ENCODE data around the gene RFTN1.

RFTN1 gene

DNA sequence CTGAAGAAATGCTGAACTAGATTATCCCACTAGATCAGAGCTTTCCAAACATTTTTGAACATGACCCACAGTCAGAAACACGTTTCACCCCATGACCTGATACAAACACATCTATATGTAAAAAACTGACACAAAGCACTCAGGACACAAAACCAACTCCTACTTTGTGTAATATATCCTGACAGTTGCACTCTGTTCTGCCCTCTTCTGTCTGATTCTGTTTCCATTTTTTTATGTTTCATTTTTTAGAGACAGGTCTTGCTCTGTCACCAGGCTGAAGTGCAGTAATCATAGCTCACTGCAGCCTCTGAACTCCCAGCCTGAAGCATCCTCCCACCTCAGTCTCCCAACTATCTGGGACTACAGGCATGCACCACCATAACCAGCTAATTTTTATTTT lies 15.8 kb upstream of the RFTN1 start:
- DNase-seq (ENCODE audit: low read depth), result no peak

DNA sequence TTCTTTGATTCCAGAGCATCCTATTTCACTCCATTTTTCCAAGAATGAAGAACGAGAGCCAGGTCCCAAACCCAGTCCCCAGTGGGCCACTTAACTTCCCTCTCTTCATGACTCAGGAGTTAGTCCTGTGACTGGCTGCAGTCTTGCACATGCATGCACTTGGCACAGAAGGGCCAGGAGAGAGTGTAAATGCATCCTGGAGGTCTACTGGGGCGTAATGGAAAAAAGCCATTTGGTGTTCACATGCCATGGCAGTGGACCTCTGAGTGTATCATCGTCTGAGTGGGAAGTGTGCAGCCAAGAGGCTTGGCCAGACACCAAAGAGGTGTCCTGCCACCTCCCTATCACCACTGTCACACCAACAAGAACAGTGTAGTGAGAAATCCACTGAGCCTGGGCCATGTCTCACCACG lies 15.1 kb upstream of the RFTN1 start:
- DNase-seq (ENCODE audit: low read depth), result no peak

DNA sequence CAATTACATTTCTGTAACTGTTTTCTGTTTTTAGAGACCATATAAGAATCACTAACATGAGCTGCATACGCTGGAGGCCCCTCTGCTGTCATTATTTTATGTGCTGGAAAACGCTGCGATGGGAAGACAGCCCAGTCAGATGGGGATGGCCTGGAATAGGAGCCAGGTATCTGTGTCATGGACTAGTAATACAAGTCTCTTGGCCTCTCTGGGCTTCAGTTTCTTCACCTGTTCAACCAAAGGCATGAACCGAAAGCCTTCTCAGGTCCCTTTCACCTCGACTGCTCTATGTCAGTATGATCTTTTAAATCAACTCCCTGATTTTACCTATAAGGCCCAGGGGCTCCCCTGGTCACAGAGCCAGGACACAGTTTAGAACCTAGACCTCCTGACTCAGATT lies 14.6 kb upstream of the RFTN1 start:
- DNase-seq (ENCODE audit: low read depth), result no peak

DNA sequence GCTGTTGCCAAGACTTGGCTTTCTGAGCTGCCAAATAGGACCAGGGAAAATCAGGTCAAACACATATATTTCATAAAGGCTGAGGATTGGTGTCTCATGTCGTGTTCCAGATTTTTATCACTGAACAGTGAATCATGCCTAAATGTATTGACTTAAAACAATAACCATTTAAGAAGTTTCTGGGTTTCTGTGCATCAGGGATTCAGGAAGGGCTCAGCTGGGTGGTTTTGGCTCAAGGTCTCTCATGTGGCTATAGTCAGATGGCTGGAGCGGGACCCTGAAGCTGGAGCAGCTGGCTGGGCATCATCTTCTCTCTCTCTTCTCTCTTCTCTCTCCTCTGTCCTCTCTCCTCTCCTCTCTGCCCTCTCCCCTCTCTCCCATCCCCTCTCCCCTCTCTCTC lies 10.7 kb upstream of the RFTN1 start:
- DNase-seq (ENCODE audit: low read depth), result no peak

DNA sequence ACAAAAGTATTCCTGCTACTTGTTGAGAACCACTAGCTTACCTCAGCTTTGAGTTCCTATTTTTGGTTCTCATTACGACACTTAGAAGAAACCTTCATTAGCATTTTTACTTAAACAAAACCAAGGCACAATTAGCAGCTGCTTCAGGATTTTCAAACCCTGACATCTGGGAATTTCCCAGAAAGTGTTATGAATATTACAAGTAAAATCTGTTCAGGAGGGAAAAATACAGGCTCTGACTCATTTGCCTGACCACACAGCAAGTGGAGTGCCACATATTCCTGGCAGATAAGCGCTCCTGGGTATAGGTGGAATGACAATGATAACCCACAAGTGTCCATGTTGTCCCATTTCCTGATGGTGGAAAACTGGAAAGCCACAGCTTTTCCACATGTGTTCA lies 10.3 kb upstream of the RFTN1 start:
- no peak for DNase-seq (ENCODE audit: low read depth)

DNA sequence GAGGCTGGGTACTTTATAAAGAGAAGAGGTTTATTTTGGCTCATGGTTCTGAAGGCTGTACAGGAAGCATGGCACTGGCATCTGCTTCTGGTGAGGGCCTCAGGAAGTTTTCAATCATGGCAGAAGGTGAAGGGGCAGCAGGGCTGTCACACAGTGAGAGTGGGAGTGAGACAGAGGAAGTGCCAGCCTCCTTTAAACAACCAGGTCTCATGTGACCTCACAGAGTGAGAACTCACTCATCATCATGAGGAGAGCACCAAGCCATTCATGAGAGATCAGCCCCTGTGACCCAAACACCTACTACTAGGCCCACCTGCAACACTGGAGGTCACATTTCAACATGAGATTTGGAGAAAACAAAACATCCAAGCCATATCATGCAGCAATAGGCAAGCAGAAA lies 9.3 kb upstream of the RFTN1 start:
- DNase-seq (ENCODE audit: low read depth), result no peak

DNA sequence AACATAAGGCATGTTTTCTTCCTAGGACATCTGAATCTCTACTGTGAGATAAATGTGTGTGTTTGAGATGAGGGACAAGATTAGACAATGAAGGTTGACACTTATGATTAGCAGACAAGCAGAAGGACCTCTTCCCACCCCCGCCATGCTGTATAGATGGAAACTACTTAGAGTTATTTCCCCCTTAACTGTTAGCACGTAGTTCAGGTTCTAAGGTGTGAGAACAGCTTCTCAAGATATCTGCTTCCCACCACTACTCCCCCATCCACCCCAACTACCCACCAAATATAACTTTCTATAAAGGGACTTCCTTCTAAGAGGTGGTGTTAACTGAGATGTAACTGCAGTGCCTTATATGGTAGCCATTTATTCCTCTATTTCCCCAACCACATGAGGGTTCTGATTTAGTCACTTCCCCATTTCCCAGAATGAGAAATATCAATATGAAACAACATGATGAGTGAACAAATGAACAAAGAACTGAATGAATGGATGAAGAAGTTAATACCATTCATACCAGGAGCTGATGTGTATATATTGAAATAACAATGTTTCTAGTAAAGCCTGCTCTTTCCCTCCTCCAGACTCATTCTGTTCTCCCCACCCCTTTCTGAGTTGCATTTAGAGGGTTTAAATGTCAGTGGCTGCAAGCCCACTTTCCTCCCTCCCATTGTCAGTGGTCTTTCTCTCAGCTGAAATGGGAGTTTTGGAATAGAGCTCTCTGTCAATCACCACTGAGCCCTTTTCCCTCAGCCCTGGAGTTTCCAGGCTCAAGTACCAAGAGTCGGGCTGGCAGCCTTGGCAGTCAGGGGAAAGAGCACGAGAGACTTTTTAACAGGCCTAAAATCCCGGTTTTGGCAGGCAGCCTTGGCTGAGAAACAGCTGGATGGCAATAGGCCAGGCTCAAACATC lies 7.7 kb upstream of the RFTN1 start:
- DNase-seq (ENCODE audit: low read depth), result no peak

DNA sequence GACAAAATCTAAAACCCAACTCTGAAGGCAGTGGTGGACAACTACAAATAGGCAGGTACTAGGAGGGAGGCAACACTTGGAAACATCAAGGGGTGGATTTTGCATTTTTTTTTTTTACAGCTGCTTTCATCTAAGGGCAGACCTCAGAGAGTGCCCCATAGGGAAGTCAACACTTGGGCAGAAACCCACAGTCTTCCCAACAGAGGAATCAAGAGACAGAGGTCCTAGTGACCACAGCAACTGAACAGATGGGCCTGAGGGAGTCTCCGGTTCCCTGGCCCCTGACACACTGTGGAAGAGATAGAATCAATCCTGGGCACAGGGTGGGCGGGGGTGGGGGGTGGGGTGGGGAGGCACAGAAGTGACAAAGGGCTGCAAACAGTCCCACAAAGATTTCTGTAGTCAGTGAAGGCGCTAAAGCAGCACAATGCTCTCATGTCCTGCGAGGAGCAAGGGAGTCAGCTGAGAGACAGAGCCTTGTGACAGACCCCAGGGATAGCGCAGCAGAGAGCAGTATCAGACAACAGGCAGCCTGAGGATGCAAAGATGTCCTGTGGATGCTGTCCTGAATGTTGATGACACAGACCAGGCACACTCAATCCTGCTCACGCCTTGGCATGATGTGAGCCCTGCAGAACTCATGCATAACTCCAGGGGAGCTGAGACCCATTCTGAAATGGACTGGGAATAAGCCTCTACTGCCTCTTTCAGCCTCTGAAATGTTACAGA lies 6.9 kb upstream of the RFTN1 start:
- no peak for DNase-seq (ENCODE audit: low read depth)

DNA sequence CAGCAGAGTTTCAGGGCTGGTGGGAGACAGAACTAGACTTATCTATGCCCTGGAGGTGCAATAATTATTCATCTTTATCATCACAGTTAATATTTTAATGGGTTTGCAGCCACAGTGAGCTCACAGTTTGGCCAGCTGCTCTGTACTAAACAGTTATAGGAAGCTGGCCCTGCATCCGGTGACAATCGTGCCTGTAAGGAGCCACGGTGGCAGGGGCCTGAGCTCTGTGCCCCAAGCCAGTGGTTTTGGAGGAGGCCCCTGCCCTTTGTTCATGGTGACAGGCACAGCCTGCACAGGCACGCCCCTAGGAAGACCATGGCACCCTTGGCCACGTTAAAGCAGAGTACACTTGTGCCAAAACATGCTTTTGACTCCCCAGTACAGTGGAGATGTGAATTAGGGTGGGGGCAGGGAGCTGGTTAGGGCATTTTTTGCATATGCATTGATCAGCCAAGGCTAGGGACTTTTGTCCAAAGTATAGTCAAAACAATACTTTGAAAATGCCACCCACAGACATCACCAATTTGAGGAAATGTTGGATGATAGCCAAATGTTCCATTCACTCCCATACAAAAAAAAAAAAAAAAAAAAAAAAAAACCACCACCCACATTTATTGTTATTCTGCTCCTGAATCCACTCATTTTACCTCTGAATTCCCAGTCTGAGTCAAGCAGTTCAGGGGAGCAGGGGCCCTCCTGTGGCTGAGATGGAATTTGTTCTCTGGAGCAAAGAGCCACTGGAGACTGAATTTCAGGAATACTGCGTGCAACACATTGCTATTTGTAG lies 3.4 kb upstream of the RFTN1 start:
- no peak for DNase-seq (ENCODE audit: low read depth)

DNA sequence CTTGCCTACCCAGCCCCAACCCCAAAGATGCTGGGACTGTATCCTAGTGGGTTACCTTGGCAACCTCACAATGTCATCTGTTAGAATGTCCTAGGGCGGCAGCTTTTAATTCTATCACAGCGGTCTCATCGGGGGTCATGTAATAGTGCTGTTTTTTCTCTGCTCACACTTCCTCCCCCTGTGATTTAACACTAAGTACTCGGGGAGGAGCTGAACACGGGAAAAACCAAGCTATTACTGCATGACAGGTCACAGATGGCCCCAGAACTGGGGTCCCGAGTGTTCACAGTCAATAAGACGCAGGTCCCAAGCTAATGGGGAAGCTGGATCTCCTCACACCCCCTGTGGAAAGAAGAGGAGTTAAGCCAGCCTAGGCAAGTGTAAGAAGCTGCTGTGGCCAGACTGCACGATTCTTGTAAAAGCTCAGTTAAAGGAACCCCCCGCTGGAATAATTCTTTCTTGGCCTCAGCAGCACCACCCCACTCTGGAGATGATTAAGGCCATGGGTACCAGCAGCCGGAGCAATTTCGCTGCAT lies 2.5 kb upstream of the RFTN1 start:
- DNase-seq (ENCODE audit: low read depth), result no peak

DNA sequence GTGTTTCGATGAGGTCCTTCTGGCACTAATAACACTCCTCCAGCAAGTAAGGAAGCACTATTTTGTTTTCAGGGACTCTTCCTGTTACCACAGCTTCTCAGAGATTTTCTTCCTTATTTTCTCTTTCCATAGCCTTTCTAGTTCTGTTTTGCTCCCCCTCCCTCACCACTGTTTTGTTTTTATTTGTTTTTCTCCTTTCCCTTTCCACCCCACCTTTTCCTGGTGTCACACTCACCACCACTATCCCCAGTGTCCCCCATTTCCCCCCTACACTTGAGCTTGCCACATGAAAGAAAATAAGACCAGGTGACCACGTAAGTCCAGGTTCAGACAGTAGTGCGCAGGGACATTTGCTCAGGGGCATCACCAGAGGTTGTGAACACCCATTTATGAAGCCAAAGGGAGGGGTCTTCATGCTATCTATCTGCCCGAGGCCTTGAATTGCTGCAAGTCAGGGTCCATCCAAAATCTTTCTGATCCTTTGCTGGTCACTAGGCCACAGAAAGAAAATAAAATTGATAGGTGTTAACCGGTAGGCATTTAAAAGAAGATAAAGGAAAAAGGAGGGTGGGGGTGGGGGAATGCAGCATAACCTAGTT lies 1.4 kb upstream of the RFTN1 start:
- DNase-seq (ENCODE audit: low read depth), result no peak

DNA sequence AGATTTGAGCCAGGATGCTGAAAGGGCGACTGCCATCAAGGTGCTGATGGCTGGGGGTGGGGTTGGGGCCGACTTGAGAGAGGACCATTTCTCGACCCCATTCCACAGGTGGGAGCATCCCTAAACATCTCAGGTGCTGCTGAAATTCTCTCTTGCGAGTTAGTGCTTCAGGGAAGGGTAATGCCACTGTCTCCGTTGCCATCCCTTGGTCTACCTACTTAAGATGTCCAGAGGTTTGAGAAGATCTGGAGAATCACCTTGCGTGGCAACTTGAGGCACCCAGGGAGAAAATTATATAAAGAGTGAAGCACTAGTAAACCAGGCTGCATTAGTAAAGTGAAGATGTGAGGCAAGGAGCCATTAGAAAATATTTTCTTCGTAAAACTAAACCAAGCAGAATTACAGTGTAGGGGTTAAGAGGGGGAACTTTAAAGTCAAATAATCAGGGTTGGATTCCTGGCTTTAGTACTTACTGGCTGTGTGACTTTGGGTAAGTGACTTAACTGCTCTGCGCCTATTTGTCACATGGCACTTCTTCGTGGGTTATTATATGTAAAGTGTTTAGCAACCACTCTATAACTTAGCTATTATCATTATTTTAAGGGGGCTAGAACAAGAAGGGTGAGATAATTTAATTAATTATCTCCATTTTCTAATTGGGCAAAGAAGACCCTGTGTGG lies 662 bp upstream of the RFTN1 start:
- DNase-seq (ENCODE audit: low read depth), result no peak

DNA sequence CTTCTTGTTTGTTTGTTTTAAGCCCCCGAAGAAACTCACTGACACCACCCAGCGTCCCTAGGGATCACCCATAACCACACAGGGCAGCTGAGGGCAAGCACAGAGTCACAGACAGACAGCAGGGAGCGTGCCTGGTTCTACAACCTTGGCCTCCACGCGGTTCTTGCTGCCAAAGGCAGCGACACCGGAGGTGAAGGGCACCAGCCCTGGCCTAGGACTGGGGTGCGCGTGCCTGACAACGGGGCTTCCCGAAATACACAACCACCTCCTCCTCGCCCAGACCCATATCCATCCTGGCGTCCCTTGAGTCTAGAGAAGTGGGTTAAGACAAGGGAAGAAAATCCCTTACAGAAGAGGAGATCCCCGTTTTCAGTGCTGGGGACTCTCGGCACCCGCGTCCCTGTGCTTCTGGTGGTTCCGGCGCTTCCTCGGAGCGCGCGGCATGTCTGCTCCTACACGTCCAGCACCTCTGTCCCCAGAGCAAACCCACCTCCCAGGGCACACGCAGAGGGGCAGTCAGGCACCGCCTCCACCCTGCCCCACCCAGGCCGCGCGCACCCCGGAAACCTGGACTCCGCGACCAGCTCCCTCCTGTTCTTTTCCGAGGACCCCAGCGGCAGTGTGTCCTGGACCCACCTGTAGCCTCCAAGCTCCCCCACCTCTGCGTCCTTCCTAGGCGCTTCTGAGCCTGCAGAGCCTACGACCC lies 911 bp downstream of the RFTN1 start:
- peak; percentile 31 for DNase-seq (ENCODE audit: low read depth)

DNA sequence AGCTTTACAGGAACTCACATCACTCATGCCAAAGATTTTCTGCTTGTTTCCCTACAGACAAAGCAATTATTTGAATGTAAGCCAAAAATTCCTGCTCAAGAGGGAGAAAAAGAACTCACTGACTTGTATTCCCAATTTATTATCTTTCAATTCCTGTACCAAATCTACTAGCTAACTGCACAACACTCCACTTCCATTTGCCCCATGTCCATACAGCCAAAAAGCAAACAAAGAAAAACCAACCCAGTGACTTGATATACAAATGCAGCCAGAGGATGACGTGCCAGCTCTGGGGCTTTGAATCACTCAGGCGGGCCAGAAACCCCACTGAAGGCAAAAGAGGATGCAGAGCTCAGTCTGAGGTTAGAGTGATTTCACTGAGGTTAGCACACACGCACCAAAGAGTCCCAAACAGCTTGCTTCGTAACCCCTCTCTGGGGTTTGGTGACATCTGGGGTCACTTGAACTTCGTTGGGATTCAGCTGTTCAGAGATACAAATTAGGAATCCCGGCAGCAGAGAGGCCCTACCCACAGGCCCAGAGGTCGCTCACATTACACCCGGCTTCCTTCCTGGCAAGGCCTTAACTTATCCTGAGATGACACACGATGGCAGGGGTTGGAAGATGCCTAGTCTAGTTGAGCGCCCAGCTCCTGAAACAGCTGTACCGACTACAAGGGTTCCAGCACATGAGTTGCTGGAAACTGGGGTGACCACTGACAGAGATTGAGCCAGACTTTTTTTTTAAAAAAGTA lies 1.6 kb downstream of the RFTN1 start:
- peak; percentile 70 for DNase-seq (ENCODE audit: low read depth)

DNA sequence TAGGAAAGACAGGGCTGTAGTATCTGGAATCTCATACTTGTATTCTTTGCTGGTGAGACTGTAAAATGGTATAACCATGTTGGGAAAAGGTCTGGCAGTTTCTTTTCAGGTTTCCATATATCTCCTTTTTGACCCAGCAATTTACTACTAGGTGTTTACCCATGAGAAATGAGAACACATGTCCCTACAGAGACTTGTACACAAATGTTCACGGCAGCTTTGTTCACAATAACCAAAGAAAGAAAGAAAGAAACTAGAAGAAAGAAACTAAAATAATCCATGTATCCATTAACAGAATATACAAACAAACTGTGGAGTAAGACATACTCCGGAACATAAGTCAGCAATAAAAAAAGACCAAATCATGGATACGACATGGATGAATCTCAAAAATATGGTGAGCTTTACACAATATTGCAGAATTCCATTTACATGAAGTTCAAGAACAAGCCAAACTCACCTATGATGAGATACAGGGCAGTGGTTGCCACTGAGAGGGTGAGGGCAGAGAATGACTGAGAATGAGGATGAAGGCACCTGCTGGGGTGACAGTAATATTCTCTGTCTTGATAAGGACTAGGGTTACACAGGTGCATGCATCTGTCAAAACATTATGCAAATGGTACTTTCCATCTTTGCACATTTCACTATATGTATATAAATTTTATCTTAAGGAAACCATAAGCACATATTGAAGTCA lies 2.7 kb downstream of the RFTN1 start:
- no peak for DNase-seq (ENCODE audit: low read depth)

DNA sequence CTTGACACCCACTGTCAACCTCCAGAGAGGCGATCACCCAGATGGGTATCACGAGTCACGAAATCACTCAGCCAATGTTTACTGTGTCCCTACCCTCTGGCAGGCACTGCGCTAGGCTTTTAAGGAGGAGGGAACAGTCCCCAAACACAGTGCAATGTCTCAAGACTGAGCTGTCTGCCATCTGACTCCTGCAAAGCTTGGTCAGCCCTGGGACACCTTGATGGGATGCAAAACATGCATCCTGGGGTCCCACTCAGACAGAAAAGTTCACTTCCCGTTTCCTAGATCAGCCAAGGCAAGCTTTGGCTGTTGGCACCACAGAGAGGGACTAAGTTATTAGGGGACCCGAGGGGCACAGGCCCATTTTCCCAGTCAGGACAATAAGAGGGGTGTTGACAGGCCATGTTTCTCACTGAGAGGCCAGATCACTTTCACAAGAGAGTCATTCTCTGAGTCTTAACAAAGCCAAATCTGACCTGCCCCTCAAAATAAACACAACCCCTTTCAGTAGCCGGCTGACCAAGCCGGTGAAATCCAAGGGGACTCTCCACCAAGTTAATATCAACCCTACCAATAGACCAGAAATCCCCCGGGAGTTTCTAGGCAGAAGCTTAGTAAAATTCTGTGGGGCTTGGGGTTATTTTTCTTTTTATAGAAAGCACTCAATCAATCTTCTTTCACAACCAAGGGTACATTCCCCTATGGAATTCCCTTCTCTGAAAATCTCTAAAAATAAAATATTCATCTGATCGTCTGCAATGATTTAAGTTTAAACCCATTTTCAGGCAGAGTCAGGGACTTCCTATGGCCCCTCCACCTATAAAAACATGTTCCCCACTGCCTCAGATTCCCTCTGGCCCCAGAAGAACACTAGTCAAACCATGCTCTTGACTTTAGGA lies 3.5 kb downstream of the RFTN1 start:
- no peak for DNase-seq (ENCODE audit: low read depth)

DNA sequence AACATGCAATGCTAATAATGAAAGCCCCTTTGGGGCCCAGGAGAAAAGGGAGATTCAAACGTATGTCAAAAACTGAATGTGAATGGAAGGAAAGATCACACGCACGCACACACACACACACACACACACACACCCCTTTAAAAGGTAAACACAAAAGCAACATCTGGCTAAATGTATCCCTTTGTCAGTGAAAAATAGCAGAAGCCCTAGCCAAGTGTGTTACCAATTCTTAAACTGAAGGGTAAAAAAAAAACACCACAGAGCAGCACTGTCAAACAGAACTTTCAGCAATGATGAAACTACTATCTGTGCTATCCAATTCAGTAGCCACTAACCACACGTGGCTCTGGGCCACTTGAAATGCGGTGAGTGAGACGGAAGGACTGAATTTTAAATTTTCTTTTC lies 4.9 kb downstream of the RFTN1 start:
- no peak for DNase-seq (ENCODE audit: low read depth)

DNA sequence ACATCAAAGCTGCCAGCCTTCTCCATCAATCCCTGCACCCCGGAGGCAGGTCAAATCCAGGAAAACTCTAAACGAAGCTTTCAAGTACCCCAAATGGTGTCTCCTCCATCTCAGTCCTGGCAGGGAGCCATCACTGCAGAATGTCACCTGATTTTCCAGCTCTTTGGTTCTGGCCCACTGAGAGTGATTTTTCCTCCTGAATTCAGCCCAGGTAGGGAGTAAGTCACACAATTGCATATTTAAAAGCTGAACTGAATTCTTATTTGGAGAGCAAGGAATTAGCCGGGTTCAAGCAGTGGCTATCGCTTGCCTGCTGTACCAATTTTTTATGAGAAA lies 5.3 kb downstream of the RFTN1 start:
- DNase-seq (ENCODE audit: low read depth), result no peak

Data from activated T-cell treated with anti-CD3 and anti-CD28 coated beads for 24 hours (primary cell).